ENCODE data around the gene RAB1B. TPM values are rescaled to one million over a fixed set of nuclear protein-coding genes. Genes with fewer than 3 reads are reported as not detected.

Gene RAB1B
- total RNA-seq, 1 experiment from 2014 or later: 380 TPM

- peak within 1 kb of the TSS; percentile 90 for H3K4me3 ChIP-seq (ENCODE audit: low read length)
- H3K4me1 ChIP-seq (ENCODE audit: insufficient read depth, low read length): peaks cover 18% of the 10 kb centered on the region
- no peaks in the 10 kb centered on the region for H4K20me1 ChIP-seq (ENCODE audit: low read length)
- H3K9me3 ChIP-seq (ENCODE audit: low read length): no peaks in the 10 kb centered on the region
- H2AFZ ChIP-seq (ENCODE audit: low read length): peak within 1 kb of the TSS; percentile 78
- ChIA-PET POLR2A (ENCODE audit: unreplicated experiment) (interaction anchor here (0.5 to 1.6 kb wide), 10 partner anchors 7 to 223 kb away, joined by 3 to 11 read pairs (median 4); partner anchors contain the start of genes DPP3 and RIN1), CTCF (interaction anchor here (0.6 to 1.4 kb wide), 4 partner anchors 24 to 1344 kb away, joined by 3 to 6 read pairs (median 4); partner anchors contain the start of gene RIN1)
- peaks cover 12% of the 10 kb centered on the region for H3K27me3 ChIP-seq (ENCODE audit: low read length)
- TF ChIP-seq EZH2phosphoT487 (IDR thresholded peaks at IDR 0.05; ENCODE audit: borderline replicate concordance, low read length) (no peak), EZH2 (IDR thresholded peaks at IDR 0.05; ENCODE audit: low read length, unreplicated experiment) (no peak), CTCF (conservative IDR thresholded peaks at IDR 0.05; ENCODE audit: low read depth, low read length) (no peak)
- DNase-seq (peak; percentile 100), ATAC-seq (peak; percentile 97)
- H3F3A ChIP-seq (ENCODE audit: low read length, unreplicated experiment): no peaks in the 10 kb centered on the region
- H3K9ac ChIP-seq (ENCODE audit: low read length): peak within 1 kb of the TSS; percentile 94
- intact Hi-C loops (cut with micrococcal nuclease): no loop called here
- H3K27ac ChIP-seq (ENCODE audit: low read length): peak within 1 kb of the TSS; percentile 70
- H3K79me2 ChIP-seq (ENCODE audit: low read length): peaks cover 23% of the 10 kb centered on the region
- H3K9me2 ChIP-seq (replicated peaks; ENCODE audit: low read length): no peaks in the 10 kb centered on the region
- no TSS peak for BruUV-seq (replicated peaks)
- peak within 1 kb of the TSS; percentile 97 for H3K4me2 ChIP-seq (ENCODE audit: low read length)
- no peaks in the 10 kb centered on the region for H3K36me3 ChIP-seq (ENCODE audit: low read depth, low read length)
These were observed 20.5 kb downstream of the RAB1B start, which contains the start of gene YIF1A for GRCh38 chr11:66288671-66289547. Gene YIF1A (minus strand): TSS chr11:66289143. CDS start chr11:66288985, 158 bp downstream.

- peak overlapping the region; percentile 61 for H2AFZ ChIP-seq (ENCODE audit: low read length)
- H3K27me3 ChIP-seq (ENCODE audit: low read length): peaks cover 12% of the 10 kb centered on the region
- no peaks in the 10 kb centered on the region for H4K20me1 ChIP-seq (ENCODE audit: low read length)
- TF ChIP-seq CTCF (conservative IDR thresholded peaks at IDR 0.05; ENCODE audit: low read depth, low read length): no peak
- no peak for TF ChIP-seq EZH2phosphoT487 (IDR thresholded peaks at IDR 0.05; ENCODE audit: borderline replicate concordance, low read length)
- no peak for TF ChIP-seq EZH2 (IDR thresholded peaks at IDR 0.05; ENCODE audit: low read length, unreplicated experiment)
- H3K4me3 ChIP-seq (ENCODE audit: low read length): peak overlapping the region; percentile 90
- H3K36me3 ChIP-seq (ENCODE audit: low read depth, low read length): no peaks in the 10 kb centered on the region
- no peaks in the 10 kb centered on the region for H3K9me2 ChIP-seq (replicated peaks; ENCODE audit: low read length)
- H3K9me3 ChIP-seq (ENCODE audit: low read length): no peaks in the 10 kb centered on the region
- H3K79me2 ChIP-seq (ENCODE audit: low read length): peaks cover 23% of the 10 kb centered on the region
- no peaks in the 10 kb centered on the region for H3F3A ChIP-seq (ENCODE audit: low read length, unreplicated experiment)
- H3K4me1 ChIP-seq (ENCODE audit: insufficient read depth, low read length): peaks cover 18% of the 10 kb centered on the region
- ATAC-seq (peak; percentile 46), DNase-seq (peak; percentile 22)
- H3K27ac ChIP-seq (ENCODE audit: low read length): peak overlapping the region; percentile 60
- intact Hi-C loops (cut with micrococcal nuclease): no loop called here
- TSS peak; percentile 96 for BruUV-seq (replicated peaks)
- H3K4me2 ChIP-seq (ENCODE audit: low read length): peak overlapping the region; percentile 91
- ChIA-PET CTCF (interaction anchor here (0.6 to 1.4 kb wide), 4 partner anchors 23 to 1343 kb away, joined by 3 to 6 read pairs (median 4); partner anchors contain the start of gene RIN1), POLR2A (ENCODE audit: unreplicated experiment) (interaction anchor here (0.5 to 1.6 kb wide), 10 partner anchors 7 to 224 kb away, joined by 3 to 11 read pairs (median 4); partner anchors contain the start of genes DPP3 and RIN1)
- H3K9ac ChIP-seq (ENCODE audit: low read length): peak overlapping the region; percentile 94
These were observed 21.3 kb downstream of the RAB1B start for GRCh38 chr11:66289548-66290329.

All from PC-3 (cell line).